K562 (cell line): ENCODE results near the gene TJP2. TPM values are rescaled to one million over a fixed set of nuclear protein-coding genes. Genes with fewer than 3 reads are reported as not detected.
A peak's percentile ranks its signal among the peaks of the same experiment; 100 is the strongest.

Source experiments
- ARHGAP35 ChIP-seq: fragments of 450-650 bp; IDR thresholded peaks from 2 replicates; pipeline ENCODE4 v1.6.1; 2018; ENCODE audit not compliant: partially characterized antibody
- BCOR ChIP-seq: fragments of 450-650 bp; IDR thresholded peaks from 2 replicates; pipeline ENCODE4 v1.6.1; 2016
- CBX8 ChIP-seq: fragments of 200-600 bp; sonication (generic); IDR thresholded peaks from 2 replicates; pipeline ENCODE4 v1.6.1; 2012; ENCODE audit warnings: borderline replicate concordance, mixed run types, low read depth, mild to moderate bottlenecking, moderate library complexity, mixed read lengths, low read length, control low read depth, inconsistent platforms; ENCODE audit not compliant: poor library complexity, severe bottlenecking; ENCODE audit errors: extremely low read depth
- CSDE1 ChIP-seq, 2 experiments: fragments of 450-650 bp; IDR thresholded peaks; 2 replicates each; pipeline ENCODE4 v1.6.1; 2016; ENCODE audit warnings: mild to moderate bottlenecking in 1 of 2
- DIDO1 ChIP-seq: fragments of 450-650 bp; IDR thresholded peaks from 2 replicates; pipeline ENCODE4 v1.6.1; 2016; ENCODE audit warnings: low read depth, missing biosample characterization, missing genetic modification characterization
- MTF1 ChIP-seq: fragments of 250-450 bp; sonication (Bioruptor Pico); IDR thresholded peaks from 2 replicates; pipeline ENCODE4 v1.9.0; 2021; ENCODE audit warnings: moderate library complexity, mild to moderate bottlenecking, inconsistent platforms, borderline replicate concordance
- NFE2 ChIP-seq: IDR thresholded peaks from 2 replicates; pipeline ENCODE4 v1.6.1; 2014; ENCODE audit warnings: antibody characterized with exemption, low read depth
- NR1H2 ChIP-seq: sonication (generic); formaldehyde crosslinking; IDR thresholded peaks from 2 replicates; pipeline ENCODE4 v1.4.0; 2020; ENCODE audit warnings: mild to moderate bottlenecking, missing genetic modification reagents
- OTX1 ChIP-seq: fragments of 450-650 bp; formaldehyde crosslinking; IDR thresholded peaks from 2 replicates; pipeline ENCODE4 v1.4.0; 2022; ENCODE audit warnings: mild to moderate bottlenecking
- XRCC4 ChIP-seq: IDR thresholded peaks from one replicate; pipeline ENCODE4 v1.6.1; 2011; ENCODE audit not compliant: insufficient read depth, insufficient read length; ENCODE audit errors: extremely low read depth
- ZNF263 ChIP-seq: sonication (generic); formaldehyde crosslinking; IDR thresholded peaks from 2 replicates; pipeline ENCODE4 v1.8.0; 2022; ENCODE audit warnings: mild to moderate bottlenecking, missing genetic modification reagents, borderline replicate concordance
- polyA plus RNA-seq, 8 experiments: library from polyadenylated mRNA; depleted of rRNA in 4 of 8; stranded (reverse) in 5 of 8; unstranded in 3 of 8; fragments of >200 nt; fragmentation: Nextera tagmentation in 2 of 8; fragmentation: Illumina TruSeq in 1 of 8; extraction: Ambion mirVana in 2 of 8; extraction: Trizol in 1 of 8; gene quantifications; 2 replicates each; pipeline versions ENCODE4 v1.2.1 to v1.2.3, GENCODE V29; 2011 to 2014; ENCODE audit warnings: inconsistent platforms in 1 of 8, missing spikeins in 1 of 8
- total RNA-seq, 7 experiments: library from RNA; depleted of rRNA in 6 of 7; stranded (reverse); fragments of >200 nt in 6 of 7; fragmentation: Illumina TruSeq in 2 of 7; extraction: Trizol in 2 of 7; gene quantifications; 2 replicates each; pipeline versions ENCODE4 v1.2.1 to v1.2.3, GENCODE V29; 2011 to 2021; ENCODE audit warnings: low replicate concordance in 1 of 7
- TF ChIP-seq, protein P1 (sequence below): IDR thresholded peaks from 2 replicates; pipeline ENCODE4 v1.6.1; 2016; ENCODE audit warnings: missing genetic modification characterization, missing compliant biosample characterization
- TF ChIP-seq, protein P2 (sequence below): fragments of 450-650 bp; IDR thresholded peaks from 2 replicates; pipeline ENCODE4 v1.6.1; 2017; ENCODE audit warnings: antibody characterized with exemption, mild to moderate bottlenecking
- TF ChIP-seq, protein P3 (sequence below): fragments of 450-650 bp; conservative IDR thresholded peaks from 2 replicates; pipeline ENCODE4 v1.6.1; 2016; ENCODE audit warnings: missing genetic modification characterization, low read depth, mild to moderate bottlenecking, control low read depth, missing compliant biosample characterization

The TJP2 gene
- total and polyA plus RNA-seq, 9 of the 15 experiments (the other 6 are each of a cell fraction or from before 2014, with no cell fraction given), result 4.0 to 24.1 (median 16.8) TPM

DNA sequence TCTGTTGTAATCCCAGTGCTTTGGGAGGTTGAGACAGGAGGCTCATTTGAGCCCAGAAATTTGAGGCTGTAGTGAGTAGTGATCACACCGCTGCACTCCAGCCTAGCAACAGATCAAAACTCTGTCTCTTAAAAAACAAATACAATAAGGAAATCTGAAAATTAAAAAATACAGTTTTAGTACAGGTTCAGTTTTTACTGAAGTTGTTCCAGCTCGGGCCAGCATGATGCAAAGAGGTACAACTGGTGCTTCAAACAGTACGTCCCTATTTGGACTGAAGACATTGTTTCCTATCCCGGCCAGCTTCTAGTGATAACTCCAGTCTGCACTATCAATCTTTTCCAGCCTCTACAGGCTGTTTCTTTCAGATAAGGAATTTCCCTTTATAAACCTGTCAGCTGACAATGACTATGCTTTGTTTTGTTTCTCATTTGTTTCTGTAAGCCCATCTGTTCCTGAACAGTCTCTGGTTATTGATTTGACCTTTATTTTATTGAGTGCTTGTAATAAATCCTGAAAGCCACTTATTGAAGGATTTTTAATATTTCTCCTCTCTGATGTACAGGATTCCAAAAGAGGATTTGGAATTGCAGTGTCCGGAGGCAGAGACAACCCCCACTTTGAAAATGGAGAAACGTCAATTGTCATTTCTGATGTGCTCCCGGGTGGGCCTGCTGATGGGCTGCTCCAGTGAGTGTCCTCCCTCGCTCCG lies 41.9 kb downstream of the TJP2 start (continued):
- TF ChIP-seq, protein P1, sequence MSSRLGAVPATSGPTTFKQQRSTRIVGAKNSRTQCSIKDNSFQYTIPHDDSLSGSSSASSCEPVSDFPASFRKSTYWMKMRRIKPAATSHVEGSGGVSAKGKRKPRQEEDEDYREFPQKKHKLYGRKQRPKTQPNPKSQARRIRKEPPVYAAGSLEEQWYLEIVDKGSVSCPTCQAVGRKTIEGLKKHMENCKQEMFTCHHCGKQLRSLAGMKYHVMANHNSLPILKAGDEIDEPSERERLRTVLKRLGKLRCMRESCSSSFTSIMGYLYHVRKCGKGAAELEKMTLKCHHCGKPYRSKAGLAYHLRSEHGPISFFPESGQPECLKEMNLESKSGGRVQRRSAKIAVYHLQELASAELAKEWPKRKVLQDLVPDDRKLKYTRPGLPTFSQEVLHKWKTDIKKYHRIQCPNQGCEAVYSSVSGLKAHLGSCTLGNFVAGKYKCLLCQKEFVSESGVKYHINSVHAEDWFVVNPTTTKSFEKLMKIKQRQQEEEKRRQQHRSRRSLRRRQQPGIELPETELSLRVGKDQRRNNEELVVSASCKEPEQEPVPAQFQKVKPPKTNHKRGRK, result no peak
- TF ChIP-seq BCOR (peak; percentile 69), ZNF263 (no peak), NR1H2 (CRISPR knock-in tag) (no peak), ARHGAP35 (no peak), CSDE1 (IDR thresholded peaks at IDR 0.05) (no peak), NFE2 (peak; percentile 91), OTX1 (CRISPR knock-in tag) (no peak), MTF1 (CRISPR knock-in tag) (no peak), CBX8 (no peak), XRCC4 (no peak), DIDO1 (tag) (no peak)
- TF ChIP-seq, protein P2, sequence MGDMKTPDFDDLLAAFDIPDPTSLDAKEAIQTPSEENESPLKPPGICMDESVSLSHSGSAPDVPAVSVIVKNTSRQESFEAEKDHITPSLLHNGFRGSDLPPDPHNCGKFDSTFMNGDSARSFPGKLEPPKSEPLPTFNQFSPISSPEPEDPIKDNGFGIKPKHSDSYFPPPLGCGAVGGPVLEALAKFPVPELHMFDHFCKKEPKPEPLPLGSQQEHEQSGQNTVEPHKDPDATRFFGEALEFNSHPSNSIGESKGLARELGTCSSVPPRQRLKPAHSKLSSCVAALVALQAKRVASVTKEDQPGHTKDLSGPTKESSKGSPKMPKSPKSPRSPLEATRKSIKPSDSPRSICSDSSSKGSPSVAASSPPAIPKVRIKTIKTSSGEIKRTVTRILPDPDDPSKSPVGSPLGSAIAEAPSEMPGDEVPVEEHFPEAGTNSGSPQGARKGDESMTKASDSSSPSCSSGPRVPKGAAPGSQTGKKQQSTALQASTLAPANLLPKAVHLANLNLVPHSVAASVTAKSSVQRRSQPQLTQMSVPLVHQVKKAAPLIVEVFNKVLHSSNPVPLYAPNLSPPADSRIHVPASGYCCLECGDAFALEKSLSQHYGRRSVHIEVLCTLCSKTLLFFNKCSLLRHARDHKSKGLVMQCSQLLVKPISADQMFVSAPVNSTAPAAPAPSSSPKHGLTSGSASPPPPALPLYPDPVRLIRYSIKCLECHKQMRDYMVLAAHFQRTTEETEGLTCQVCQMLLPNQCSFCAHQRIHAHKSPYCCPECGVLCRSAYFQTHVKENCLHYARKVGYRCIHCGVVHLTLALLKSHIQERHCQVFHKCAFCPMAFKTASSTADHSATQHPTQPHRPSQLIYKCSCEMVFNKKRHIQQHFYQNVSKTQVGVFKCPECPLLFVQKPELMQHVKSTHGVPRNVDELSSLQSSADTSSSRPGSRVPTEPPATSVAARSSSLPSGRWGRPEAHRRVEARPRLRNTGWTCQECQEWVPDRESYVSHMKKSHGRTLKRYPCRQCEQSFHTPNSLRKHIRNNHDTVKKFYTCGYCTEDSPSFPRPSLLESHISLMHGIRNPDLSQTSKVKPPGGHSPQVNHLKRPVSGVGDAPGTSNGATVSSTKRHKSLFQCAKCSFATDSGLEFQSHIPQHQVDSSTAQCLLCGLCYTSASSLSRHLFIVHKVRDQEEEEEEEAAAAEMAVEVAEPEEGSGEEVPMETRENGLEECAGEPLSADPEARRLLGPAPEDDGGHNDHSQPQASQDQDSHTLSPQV, result peak; percentile 75; the same call in 1 of the 2 replicates
- TF ChIP-seq, protein P3, sequence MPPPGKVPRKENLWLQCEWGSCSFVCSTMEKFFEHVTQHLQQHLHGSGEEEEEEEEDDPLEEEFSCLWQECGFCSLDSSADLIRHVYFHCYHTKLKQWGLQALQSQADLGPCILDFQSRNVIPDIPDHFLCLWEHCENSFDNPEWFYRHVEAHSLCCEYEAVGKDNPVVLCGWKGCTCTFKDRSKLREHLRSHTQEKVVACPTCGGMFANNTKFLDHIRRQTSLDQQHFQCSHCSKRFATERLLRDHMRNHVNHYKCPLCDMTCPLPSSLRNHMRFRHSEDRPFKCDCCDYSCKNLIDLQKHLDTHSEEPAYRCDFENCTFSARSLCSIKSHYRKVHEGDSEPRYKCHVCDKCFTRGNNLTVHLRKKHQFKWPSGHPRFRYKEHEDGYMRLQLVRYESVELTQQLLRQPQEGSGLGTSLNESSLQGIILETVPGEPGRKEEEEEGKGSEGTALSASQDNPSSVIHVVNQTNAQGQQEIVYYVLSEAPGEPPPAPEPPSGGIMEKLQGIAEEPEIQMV (tag), result no peak; the same call in 1 of the 2 replicates
- TF ChIP-seq, all 486 proteins: peak for 147
